HCT116 (cell line): ENCODE results near the gene RCOR2. TPM values are rescaled to one million over a fixed set of nuclear protein-coding genes. Genes with fewer than 3 reads are reported as not detected.

Experiments
- ATAC-seq: fragments of 200-7000 bp; cut with Tn5 transposase; 2 replicates; pipeline ENCODE4 v1.9.1; 2020; ENCODE audit warnings: mild to moderate bottlenecking, moderate library complexity
- BruUV-seq: library from RNA; stranded (reverse); fragments of 400-500 nt; replicated peaks from 2 replicates; lab custom pipeline; 2021; lab: Mats Ljungman, UMichigan
- CTCF ChIA-PET: fragments of 300-600 bp; sonication (Branson Sonifier 250); formaldehyde crosslinking; loops from one replicate; lab custom pipeline; 2021; ENCODE audit warnings: antibody characterized with exemption; lab: Charles Lee
- POLR2A ChIA-PET: fragments of 300-600, 350-600 bp; sonication (Branson Sonifier 250); formaldehyde crosslinking; loops from one replicate; lab custom pipeline; 2021; ENCODE audit warnings: antibody characterized with exemption; lab: Charles Lee
- RAD21 ChIA-PET, 2 experiments: fragments of 300-600 bp; sonication (Branson Sonifier 250); formaldehyde crosslinking; loops; one replicate each; lab custom pipeline; 2023; ENCODE audit warnings: low total read pairs in 2 of 2; ENCODE audit not compliant: uncharacterized antibody in 2 of 2, unreplicated experiment in 2 of 2, low non-redundant PET in 1 of 2; lab: Charles Lee
- DNase-seq: peaks from one replicate; pipeline ENCODE4 v3.0.0-alpha.2; 2010; ENCODE audit warnings: low read depth, low spot score
- H2AFZ ChIP-seq: fragments of 200-600 bp; shearing (Covaris generic), sonication (generic); 2 replicates; pipeline ENCODE4 v1.6.1; 2017; ENCODE audit warnings: low read depth, mixed run types, mixed read lengths, antibody characterized with exemption, low read length; ENCODE audit not compliant: poor library complexity, severe bottlenecking
- H3K27ac ChIP-seq: 2 replicates; pipeline ENCODE4 v1.5.1; 2012; ENCODE audit warnings: low read depth, low read length
- H3K27me3 ChIP-seq: fragments of 200-600 bp; sonication (generic); 2 replicates; pipeline ENCODE4 v1.6.1; 2016; ENCODE audit warnings: mixed run types, low read length, mixed read lengths; ENCODE audit not compliant: insufficient read depth
- H3K36me3 ChIP-seq, 2 experiments: fragments of 200-500 bp in 1 of 2; fragments of 200-600 bp in 1 of 2; sonication (Bioruptor generic) in 1 of 2; sonication (generic) in 1 of 2; 2 replicates each; pipeline versions ENCODE4 v1.5.1 to v1.6.1; 2014 to 2016; ENCODE audit warnings: low read length in 2 of 2, inconsistent platforms in 1 of 2, mixed read lengths in 1 of 2, mixed run types in 1 of 2; ENCODE audit not compliant: insufficient read depth in 2 of 2, control insufficient read depth in 1 of 2
- H3K4me1 ChIP-seq, 2 experiments: fragments of 200-600 bp in 1 of 2; sonication (generic) in 1 of 2; 2 replicates each; pipeline versions ENCODE4 v1.5.1 to v1.6.1; 2012 to 2017; ENCODE audit warnings: low read length in 2 of 2, inconsistent platforms in 1 of 2, mild to moderate bottlenecking in 1 of 2, mixed read lengths in 1 of 2, mixed run types in 1 of 2, moderate library complexity in 1 of 2; ENCODE audit not compliant: insufficient read depth in 2 of 2, control insufficient read depth in 1 of 2
- H3K4me2 ChIP-seq: fragments of 200-600 bp; sonication (generic); 2 replicates; pipeline ENCODE4 v1.6.1; 2017; ENCODE audit warnings: mixed run types, low read length, mixed read lengths
- H3K4me3 ChIP-seq, 2 experiments: fragments of 200-600 bp in 1 of 2; sonication (generic) in 1 of 2; replicated peaks in 1 of 2; 2 replicates each; pipeline ENCODE4 v1.5.1; 2011 to 2016; ENCODE audit warnings: low read length in 2 of 2, control low read depth in 1 of 2, low read depth in 1 of 2, mild to moderate bottlenecking in 1 of 2, mixed read lengths in 1 of 2, mixed run types in 1 of 2
- H3K79me2 ChIP-seq: fragments of 200-600 bp; sonication (generic); 2 replicates; pipeline ENCODE4 v1.6.1; 2017; ENCODE audit warnings: mild to moderate bottlenecking, mixed run types, low read length, moderate library complexity, mixed read lengths; ENCODE audit not compliant: insufficient read depth
- H3K9ac ChIP-seq: fragments of 200-600 bp; sonication (generic); 2 replicates; pipeline ENCODE4 v1.6.1; 2016; ENCODE audit warnings: low read length, mixed read lengths
- H3K9me2 ChIP-seq: fragments of 200-600 bp; sonication (generic), shearing (Covaris generic); 2 replicates; pipeline ENCODE4 v1.6.1; 2017; ENCODE audit warnings: mixed run types, mild to moderate bottlenecking, moderate library complexity; ENCODE audit not compliant: insufficient read depth
- H3K9me3 ChIP-seq, 2 experiments: fragments of 200-500 bp in 1 of 2; fragments of 200-600 bp in 1 of 2; sonication (Bioruptor generic) in 1 of 2; sonication (generic) in 1 of 2; 2 replicates each; pipeline ENCODE4 v1.6.1; 2014 to 2017; ENCODE audit warnings: low read length in 2 of 2, mixed read lengths in 2 of 2, inconsistent platforms in 1 of 2, low read depth in 1 of 2, mild to moderate bottlenecking in 1 of 2, mixed run types in 1 of 2, moderate library complexity in 1 of 2; ENCODE audit not compliant: control insufficient read depth in 1 of 2, insufficient read depth in 1 of 2
- H4K20me1 ChIP-seq: fragments of 200-600 bp; sonication (generic), shearing (Covaris generic); 2 replicates; pipeline ENCODE4 v1.6.1; 2017; ENCODE audit warnings: mixed run types, mild to moderate bottlenecking, moderate library complexity; ENCODE audit not compliant: insufficient read depth
- CBX3 ChIP-seq: IDR thresholded peaks from 2 replicates; pipeline ENCODE4 v1.6.1; 2012; ENCODE audit warnings: low read depth
- CTCF ChIP-seq, 3 experiments: fragments of 200-600 bp in 1 of 3; sonication (generic) in 1 of 3; IDR thresholded peaks in 2 of 3; conservative IDR thresholded peaks in 1 of 3; 2 replicates each; pipeline ENCODE4 v1.5.1; 2012 to 2017; ENCODE audit warnings: low read depth in 2 of 3, low read length in 2 of 3, antibody characterized with exemption in 1 of 3, borderline replicate concordance in 1 of 3, control low read depth in 1 of 3, mild to moderate bottlenecking in 1 of 3, mixed read lengths in 1 of 3, mixed run types in 1 of 3, moderate library complexity in 1 of 3; ENCODE audit not compliant: insufficient read depth in 1 of 3
- ELF1 ChIP-seq: IDR thresholded peaks from 2 replicates; pipeline ENCODE4 v1.6.1; 2012; ENCODE audit warnings: low read depth, borderline replicate concordance
- EZH2 ChIP-seq: fragments of 200-600 bp; sonication (generic); IDR thresholded peaks from 2 replicates; pipeline ENCODE4 v1.6.1; 2017; ENCODE audit warnings: antibody characterized with exemption, mixed run types
- FOSL1 ChIP-seq: IDR thresholded peaks from 2 replicates; pipeline ENCODE4 v1.6.1; 2012; ENCODE audit warnings: low read depth
- SRF ChIP-seq: IDR thresholded peaks from 2 replicates; pipeline ENCODE4 v1.6.1; 2012; ENCODE audit warnings: low read depth
- TCF7L2 ChIP-seq: IDR thresholded peaks from 2 replicates; pipeline ENCODE4 v1.7.0; 2011; ENCODE audit warnings: borderline replicate concordance, inconsistent platforms; ENCODE audit not compliant: insufficient read depth, insufficient read length; ENCODE audit errors: extremely low read depth
- YY1 ChIP-seq: IDR thresholded peaks from 2 replicates; pipeline ENCODE4 v1.6.1; 2011; ENCODE audit warnings: low read length, low read depth, moderate library complexity, mild to moderate bottlenecking; ENCODE audit not compliant: insufficient replicate concordance; ENCODE audit errors: extremely low read depth
- ZNF274 ChIP-seq: fragments of 200-500 bp; sonication (Bioruptor generic); IDR thresholded peaks from 2 replicates; pipeline ENCODE4 v1.6.1; 2014; ENCODE audit warnings: mild to moderate bottlenecking, low read depth, low read length, inconsistent platforms
- intact Hi-C: fragments of 100-400 bp; cut with micrococcal nuclease; formaldehyde crosslinking; loops from 2 replicates; pipeline ENCODE4 v1.10.0; 2022
- total RNA-seq: library from RNA; stranded (reverse); gene quantifications from one replicate; pipeline ENCODE4 v1.2.1, GENCODE V29; 2021; ENCODE audit not compliant: unreplicated experiment
- TF ChIP-seq, protein P1 (sequence below): IDR thresholded peaks from 2 replicates; pipeline ENCODE4 v1.6.1; 2012; ENCODE audit warnings: low read depth

Gene RCOR2
- total RNA-seq, 1 experiment from 2014 or later, result 10.8 TPM

DNA sequence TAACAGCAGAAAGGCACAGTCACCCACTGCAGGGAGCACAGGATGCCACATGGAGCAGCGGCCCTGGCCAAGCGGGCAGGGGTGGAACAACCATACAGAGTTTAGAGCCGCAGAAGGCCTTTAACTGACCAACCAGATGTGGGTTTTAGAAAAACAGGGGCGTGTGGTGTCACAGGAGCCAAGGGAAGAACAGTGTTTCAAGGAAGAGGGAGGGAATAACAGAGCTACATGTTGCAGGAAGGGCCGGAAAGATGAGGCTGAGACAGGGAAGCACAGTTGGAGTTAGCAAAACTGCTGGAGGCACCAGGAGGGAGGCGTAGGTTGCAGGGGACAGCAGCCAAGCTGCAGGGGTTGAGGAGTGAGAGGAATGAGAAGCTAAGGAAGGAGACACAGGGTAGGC, 14.1 kb upstream of the RCOR2 start:
- Histone ChIP-seq H3K4me3 (no peak overlapping the region), H3K4me2 (no peak overlapping the region), H3K79me2 (no peaks in the 10 kb centered on the region), H3K9me3 (no peaks in the 10 kb centered on the region), H3K9ac (no peak overlapping the region), H3K27me3 (no peaks in the 10 kb centered on the region), H4K20me1 (no peaks in the 10 kb centered on the region), H3K27ac (no peak overlapping the region), H3K4me1 (peaks cover 0 to 8% of the 10 kb centered on the region in 2 experiments; a peak in 3 of 4 replicates), H3K9me2 (no peaks in the 10 kb centered on the region), H3K36me3 (no peaks in the 10 kb centered on the region), H2AFZ (no peak overlapping the region)
- no peak for DNase-seq
- ChIA-PET RAD21 (no interaction called here), POLR2A (no interaction called here), CTCF (no interaction called here)
- no TSS peak for BruUV-seq
- intact Hi-C loops, result no loop called here
- no peak for ATAC-seq
- no peak for TF ChIP-seq YY1
- TF ChIP-seq ZNF274, result no peak
- TF ChIP-seq CBX3, result no peak
- no peak for TF ChIP-seq SRF
- no peak for TF ChIP-seq ELF1
- TF ChIP-seq, protein P1, sequence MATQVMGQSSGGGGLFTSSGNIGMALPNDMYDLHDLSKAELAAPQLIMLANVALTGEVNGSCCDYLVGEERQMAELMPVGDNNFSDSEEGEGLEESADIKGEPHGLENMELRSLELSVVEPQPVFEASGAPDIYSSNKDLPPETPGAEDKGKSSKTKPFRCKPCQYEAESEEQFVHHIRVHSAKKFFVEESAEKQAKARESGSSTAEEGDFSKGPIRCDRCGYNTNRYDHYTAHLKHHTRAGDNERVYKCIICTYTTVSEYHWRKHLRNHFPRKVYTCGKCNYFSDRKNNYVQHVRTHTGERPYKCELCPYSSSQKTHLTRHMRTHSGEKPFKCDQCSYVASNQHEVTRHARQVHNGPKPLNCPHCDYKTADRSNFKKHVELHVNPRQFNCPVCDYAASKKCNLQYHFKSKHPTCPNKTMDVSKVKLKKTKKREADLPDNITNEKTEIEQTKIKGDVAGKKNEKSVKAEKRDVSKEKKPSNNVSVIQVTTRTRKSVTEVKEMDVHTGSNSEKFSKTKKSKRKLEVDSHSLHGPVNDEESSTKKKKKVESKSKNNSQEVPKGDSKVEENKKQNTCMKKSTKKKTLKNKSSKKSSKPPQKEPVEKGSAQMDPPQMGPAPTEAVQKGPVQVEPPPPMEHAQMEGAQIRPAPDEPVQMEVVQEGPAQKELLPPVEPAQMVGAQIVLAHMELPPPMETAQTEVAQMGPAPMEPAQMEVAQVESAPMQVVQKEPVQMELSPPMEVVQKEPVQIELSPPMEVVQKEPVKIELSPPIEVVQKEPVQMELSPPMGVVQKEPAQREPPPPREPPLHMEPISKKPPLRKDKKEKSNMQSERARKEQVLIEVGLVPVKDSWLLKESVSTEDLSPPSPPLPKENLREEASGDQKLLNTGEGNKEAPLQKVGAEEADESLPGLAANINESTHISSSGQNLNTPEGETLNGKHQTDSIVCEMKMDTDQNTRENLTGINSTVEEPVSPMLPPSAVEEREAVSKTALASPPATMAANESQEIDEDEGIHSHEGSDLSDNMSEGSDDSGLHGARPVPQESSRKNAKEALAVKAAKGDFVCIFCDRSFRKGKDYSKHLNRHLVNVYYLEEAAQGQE, result no peak
- no peak for TF ChIP-seq CTCF (IDR thresholded peaks at IDR 0.05 in 2 of 3, conservative IDR thresholded peaks at IDR 0.05 in 1 of 3; ENCODE audit: borderline replicate concordance in 1 of 3, insufficient read depth in 1 of 3, low read depth in 2 of 3, low read length in 2 of 3)
- no peak for TF ChIP-seq EZH2
- no peak for TF ChIP-seq TCF7L2
- TF ChIP-seq FOSL1, result no peak
